K562 (cell line): ENCODE results near the gene MYCN. TPM values are rescaled to one million over a fixed set of nuclear protein-coding genes. Genes with fewer than 3 reads are reported as not detected.

Experiments
- ATAC-seq: fragments of 200-7000 bp; cut with Tn5 transposase; 3 replicates; pipeline ENCODE4 v1.9.1; 2020; ENCODE audit warnings: moderate library complexity
- BruUV-seq: library from RNA; stranded (reverse); fragments of 400-500 nt; replicated peaks from 2 replicates; lab custom pipeline; 2021; lab: Mats Ljungman, UMichigan
- CTCF ChIA-PET: fragments of 300-600 bp; formaldehyde crosslinking; extraction: SDS; loops from one replicate; lab custom pipeline; 2021; ENCODE audit warnings: low intra/inter-chr PET ratio; lab: Yijun Ruan, JAX
- POLR2A ChIA-PET: fragments of 300-600, 350-650 bp; sonication (Branson Sonifier 250); formaldehyde crosslinking; extraction: SDS; loops from one replicate; lab custom pipeline; 2021; ENCODE audit warnings: antibody characterized with exemption, inconsistent platforms; lab: Yijun Ruan, JAX
- DNase-seq, 4 experiments: peaks; one replicate each; pipeline versions ENCODE4 v3.0.0 to v3.0.0-alpha.2; 2011 to 2018; ENCODE audit warnings: low spot score in 3 of 4, mixed read lengths in 3 of 4; ENCODE audit errors: extremely low read depth in 1 of 4
- FAIRE-seq: peaks from 2 replicates; lab custom pipeline; 2011; peaks lifted over from hg19 to GRCh38; lab: Jason Lieb, UNC
- H2AFZ ChIP-seq: 2 replicates; pipeline ENCODE4 v1.6.0; 2011; ENCODE audit warnings: low read depth, low read length, control low read depth, inconsistent platforms
- H3K27ac ChIP-seq: fragments of 200-600 bp; 3 replicates; pipeline ENCODE4 v1.8.0; 2011; ENCODE audit warnings: low read depth, mild to moderate bottlenecking, control low read depth, inconsistent platforms, low read length, moderate library complexity, mixed read lengths; ENCODE audit errors: extremely low read depth
- H3K27me3 ChIP-seq, 2 experiments: fragments of 300-600 bp in 1 of 2; 2 replicates in 1 of 2; 3 replicates in 1 of 2; pipeline versions ENCODE4 v1.6.0 to v1.8.0; 2011; ENCODE audit warnings: inconsistent platforms in 2 of 2, low read length in 2 of 2, mild to moderate bottlenecking in 1 of 2, mixed read lengths in 1 of 2, moderate library complexity in 1 of 2; ENCODE audit not compliant: control insufficient read depth in 2 of 2, insufficient read depth in 2 of 2
- H3K36me3 ChIP-seq: fragments of 300-600 bp; 3 replicates; pipeline ENCODE4 v1.8.0; 2011; ENCODE audit warnings: mild to moderate bottlenecking, low read length, inconsistent platforms; ENCODE audit not compliant: control insufficient read depth, insufficient read depth
- H3K4me1 ChIP-seq, 2 experiments: fragments of 200-600 bp in 1 of 2; replicated peaks in 1 of 2; 2 replicates in 1 of 2; 3 replicates in 1 of 2; pipeline versions ENCODE4 v1.5.1 to v1.8.0; 2011; ENCODE audit warnings: inconsistent platforms in 2 of 2, low read length in 2 of 2, mild to moderate bottlenecking in 1 of 2, mixed read lengths in 1 of 2, moderate library complexity in 1 of 2; ENCODE audit not compliant: control insufficient read depth in 2 of 2, insufficient read depth in 2 of 2
- H3K4me2 ChIP-seq: 2 replicates; pipeline ENCODE4 v1.6.1; 2011; ENCODE audit warnings: low read length, control low read depth, inconsistent platforms, mixed read lengths; ENCODE audit not compliant: insufficient read depth
- H3K4me3 ChIP-seq: fragments of 200-600 bp; sonication (generic), shearing (Covaris generic); 2 replicates; pipeline ENCODE4 v1.5.1; 2016; ENCODE audit warnings: control low read depth, inconsistent platforms
- H3K79me2 ChIP-seq: fragments of 200-600 bp; 3 replicates; pipeline ENCODE4 v1.8.0; 2011; ENCODE audit warnings: low read length, inconsistent platforms; ENCODE audit not compliant: control insufficient read depth, insufficient read depth
- H3K9ac ChIP-seq, 2 experiments: 2 replicates each; pipeline versions ENCODE4 v1.6.0 to v1.6.1; 2011; ENCODE audit warnings: low read depth in 2 of 2, low read length in 2 of 2, control low read depth in 1 of 2, inconsistent platforms in 1 of 2, mild to moderate bottlenecking in 1 of 2, mixed read lengths in 1 of 2; ENCODE audit not compliant: insufficient read depth in 1 of 2
- H3K9me1 ChIP-seq: one replicate; pipeline ENCODE4 v1.6.0; 2011; ENCODE audit warnings: inconsistent platforms, mild to moderate bottlenecking, low read length, moderate library complexity; ENCODE audit not compliant: control insufficient read depth, insufficient read depth
- H3K9me3 ChIP-seq: replicated peaks from 2 replicates; pipeline ENCODE4 v1.5.1; 2011; ENCODE audit warnings: low read depth, low read length, inconsistent platforms; ENCODE audit not compliant: control insufficient read depth, insufficient read depth
- H4K20me1 ChIP-seq: replicated peaks from 2 replicates; pipeline ENCODE4 v1.6.1; 2011; ENCODE audit warnings: low read length, inconsistent platforms, mixed read lengths; ENCODE audit not compliant: control insufficient read depth, insufficient read depth
- ATF6 ChIP-seq: sonication (generic); formaldehyde crosslinking; IDR thresholded peaks from 2 replicates; pipeline ENCODE4 v1.4.0; 2020; ENCODE audit warnings: mild to moderate bottlenecking, missing genetic modification reagents
- CREB1 ChIP-seq, 2 experiments: sonication (generic) in 1 of 2; formaldehyde crosslinking in 1 of 2; IDR thresholded peaks; 2 replicates each; pipeline versions ENCODE4 v1.6.1 to v1.8.0; 2012 to 2022; ENCODE audit warnings: inconsistent platforms in 1 of 2, mild to moderate bottlenecking in 1 of 2, missing genetic modification reagents in 1 of 2, moderate library complexity in 1 of 2
- CREB3 ChIP-seq: fragments of 450-650 bp; conservative IDR thresholded peaks from 2 replicates; pipeline ENCODE4 v1.6.1; 2016; ENCODE audit warnings: missing genetic modification characterization, low read depth, mild to moderate bottlenecking, missing compliant biosample characterization, moderate library complexity
- E2F3 ChIP-seq: fragments of 250-450 bp; sonication (Bioruptor Pico); IDR thresholded peaks from 2 replicates; pipeline ENCODE4 v1.4.0; 2020; ENCODE audit warnings: mild to moderate bottlenecking
- E2F6 ChIP-seq, 2 experiments: IDR thresholded peaks; 2 replicates each; pipeline ENCODE4 v1.6.1; 2011; ENCODE audit warnings: borderline replicate concordance in 1 of 2, control low read depth in 1 of 2, low read depth in 1 of 2, low read length in 1 of 2, mild to moderate bottlenecking in 1 of 2, mixed read lengths in 1 of 2, moderate library complexity in 1 of 2; ENCODE audit not compliant: insufficient read depth in 1 of 2, insufficient read length in 1 of 2, poor library complexity in 1 of 2, severe bottlenecking in 1 of 2; ENCODE audit errors: extremely low read depth in 1 of 2
- FOSL1 ChIP-seq: fragments of 200-800 bp; sonication (Bioruptor generic); conservative IDR thresholded peaks from 2 replicates; pipeline ENCODE4 v1.6.1; 2016; ENCODE audit warnings: missing genetic modification characterization, missing compliant biosample characterization
- KDM4B ChIP-seq, 2 experiments: fragments of 450-650 bp in 1 of 2; sonication (generic) in 1 of 2; IDR thresholded peaks; 2 replicates each; pipeline ENCODE4 v1.6.1; 2016 to 2017; ENCODE audit warnings: borderline replicate concordance in 2 of 2, antibody characterized with exemption in 1 of 2, low read depth in 1 of 2, mild to moderate bottlenecking in 1 of 2
- POLR2A ChIP-seq: fragments of 450-650 bp; conservative IDR thresholded peaks from 2 replicates; pipeline ENCODE4 v1.6.1; 2016
- RREB1 ChIP-seq: fragments of 250-450 bp; sonication (Bioruptor Pico); IDR thresholded peaks from 2 replicates; pipeline ENCODE4 v1.4.0; 2020
- TAF15 ChIP-seq: fragments of 200-400 bp; formaldehyde crosslinking; IDR thresholded peaks from 2 replicates; pipeline ENCODE4 v1.6.1; 2017; ENCODE audit warnings: mild to moderate bottlenecking, low read depth, low read length, moderate library complexity
- ZFP36 ChIP-seq: fragments of 150-350 bp; IDR thresholded peaks from 2 replicates; pipeline ENCODE4 v1.6.1; 2018; ENCODE audit warnings: low read length, low read depth; ENCODE audit not compliant: partially characterized antibody
- ZNF124 ChIP-seq: sonication (generic); formaldehyde crosslinking; IDR thresholded peaks from 2 replicates; pipeline ENCODE4 v1.8.1; 2022; ENCODE audit warnings: missing genetic modification reagents
- ZSCAN29 ChIP-seq: fragments of 450-650 bp; IDR thresholded peaks from 2 replicates; pipeline ENCODE4 v1.6.1; 2017
- WGBS: fragments of 100-300 bp; shearing (Covaris generic); methylation state at CpG from one replicate; pipeline ENCODE4 v1.1.6; 2016; ENCODE audit warnings: low coverage, mixed read lengths; ENCODE audit not compliant: insufficient coverage; ENCODE audit errors: missing lambda C conversion rate; 5-methylcytosine and 5-hydroxymethylcytosine counted together
- in situ Hi-C: fragments of 300-500 bp; cut with MboI; formaldehyde crosslinking; loops from 4 replicates; pipeline ENCODE4 v1.15.0; 2018; ENCODE audit warnings: inconsistent platforms, mixed read lengths
- intact Hi-C: fragments of 100-400 bp; cut with micrococcal nuclease; formaldehyde crosslinking; loops from 2 replicates; pipeline ENCODE4 v1.14.2; 2022
- polyA plus RNA-seq, 8 experiments: library from polyadenylated mRNA; depleted of rRNA in 4 of 8; stranded (reverse) in 5 of 8; unstranded in 3 of 8; fragments of >200 nt; fragmentation: Nextera tagmentation in 2 of 8; fragmentation: Illumina TruSeq in 1 of 8; extraction: Ambion mirVana in 2 of 8; extraction: Trizol in 1 of 8; gene quantifications; 2 replicates each; pipeline versions ENCODE4 v1.2.1 to v1.2.3, GENCODE V29; 2011 to 2014; ENCODE audit warnings: inconsistent platforms in 1 of 8, missing spikeins in 1 of 8
- total RNA-seq, 7 experiments: library from RNA; depleted of rRNA in 6 of 7; stranded (reverse); fragments of >200 nt in 6 of 7; fragmentation: Illumina TruSeq in 2 of 7; extraction: Trizol in 2 of 7; gene quantifications; 2 replicates each; pipeline versions ENCODE4 v1.2.1 to v1.2.3, GENCODE V29; 2011 to 2021; ENCODE audit warnings: low replicate concordance in 1 of 7

MYCN gene
- total and polyA plus RNA-seq, 9 of the 15 experiments (the other 6 are each of a cell fraction or from before 2014, with no cell fraction given): not detected

GRCh38 chr2:15912203-15912602 lies 28.1 kb upstream of the MYCN start:
- in situ Hi-C loops (no loop called here), intact Hi-C loops (no loop called here)
- ChIA-PET CTCF (no interaction called here), POLR2A (no interaction called here)
- no peak for TF ChIP-seq ZFP36
- no peak for TF ChIP-seq POLR2A
- no peak for TF ChIP-seq CREB1 (IDR thresholded peaks at IDR 0.05)
- no peak for TF ChIP-seq CREB1 (CRISPR knock-in tag; IDR thresholded peaks at IDR 0.05)
- TF ChIP-seq KDM4B (IDR thresholded peaks at IDR 0.05; ENCODE audit: borderline replicate concordance in 2 of 2, low read depth in 1 of 2): no peak
- TF ChIP-seq FOSL1 (tag): no peak
- no peak for TF ChIP-seq ZNF124
- TF ChIP-seq TAF15: no peak
- TF ChIP-seq E2F6 (IDR thresholded peaks at IDR 0.05; ENCODE audit: borderline replicate concordance in 1 of 2, extremely low read depth in 1 of 2, insufficient read depth in 1 of 2, insufficient read length in 1 of 2, low read depth in 1 of 2, low read length in 1 of 2, poor library complexity in 1 of 2, severe bottlenecking in 1 of 2): no peak
- no peak for TF ChIP-seq RREB1
- no peak for TF ChIP-seq E2F3 (CRISPR knock-in tag)
- no peak for TF ChIP-seq ATF6 (CRISPR knock-in tag)
- TF ChIP-seq CREB3 (tag): no peak
- no peak for TF ChIP-seq ZSCAN29
- Histone ChIP-seq H3K79me2 (no peaks in the 10 kb centered on the region), H3K9ac (no peak overlapping the region), H3K27ac (no peak overlapping the region), H2AFZ (no peak overlapping the region), H4K20me1 (no peaks in the 10 kb centered on the region; the same call in 1 of the 2 replicates), H3K4me3 (no peak overlapping the region), H3K27me3 (peaks cover 2 to 18% of the 10 kb centered on the region in 2 experiments; a peak in 2 of 5 replicates), H3K9me1 (no peaks in the 10 kb centered on the region), H3K9me3 (no peaks in the 10 kb centered on the region), H3K36me3 (no peaks in the 10 kb centered on the region), H3K4me2 (no peak overlapping the region), H3K4me1 (no peaks in the 10 kb centered on the region; a peak in 1 of 5 replicates)
- ATAC-seq: no peak
- WGBS: 2% methylated on average over 10 of the region's 10 CpGs
- no TSS peak for BruUV-seq
- DNase-seq: no peak
- no peak for FAIRE-seq
